Neural progenitor cell (in vitro differentiated cells): Measurements from ENCODE around the gene MUCL3.

Source experiments
- EZH2 ChIP-seq: fragments of 200-600 bp; sonication (generic); IDR thresholded peaks from 2 replicates; pipeline ENCODE4 v1.6.1; 2017; ENCODE audit warnings: antibody characterized with exemption, mild to moderate bottlenecking, moderate library complexity
- TF ChIP-seq, protein P1 (sequence below): fragments of 200-600 bp; sonication (generic); IDR thresholded peaks from 2 replicates; pipeline ENCODE4 v1.5.1; 2017; ENCODE audit warnings: antibody characterized with exemption, mild to moderate bottlenecking

DNA sequence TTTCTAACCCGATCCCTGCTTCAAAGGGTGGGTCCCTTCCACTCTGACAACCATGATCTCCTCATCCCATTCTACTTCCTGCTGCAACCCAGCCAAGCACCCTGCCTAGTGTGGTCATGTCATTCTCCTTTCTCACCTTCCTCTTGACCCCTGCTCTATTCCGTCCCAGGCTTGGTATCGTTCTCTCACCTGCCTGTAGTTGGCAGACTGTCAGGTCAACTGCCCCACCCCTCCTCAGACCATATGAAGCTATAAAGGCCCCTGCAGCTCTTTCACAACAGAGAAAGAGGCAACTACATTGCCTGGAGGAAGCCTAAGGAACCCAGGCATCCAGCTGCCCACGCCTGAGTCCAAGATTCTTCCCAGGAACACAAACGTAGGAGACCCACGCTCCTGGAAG, 42.7 kb downstream of the MUCL3 start, which contains the start of gene MUC21:
- TF ChIP-seq, protein P1, sequence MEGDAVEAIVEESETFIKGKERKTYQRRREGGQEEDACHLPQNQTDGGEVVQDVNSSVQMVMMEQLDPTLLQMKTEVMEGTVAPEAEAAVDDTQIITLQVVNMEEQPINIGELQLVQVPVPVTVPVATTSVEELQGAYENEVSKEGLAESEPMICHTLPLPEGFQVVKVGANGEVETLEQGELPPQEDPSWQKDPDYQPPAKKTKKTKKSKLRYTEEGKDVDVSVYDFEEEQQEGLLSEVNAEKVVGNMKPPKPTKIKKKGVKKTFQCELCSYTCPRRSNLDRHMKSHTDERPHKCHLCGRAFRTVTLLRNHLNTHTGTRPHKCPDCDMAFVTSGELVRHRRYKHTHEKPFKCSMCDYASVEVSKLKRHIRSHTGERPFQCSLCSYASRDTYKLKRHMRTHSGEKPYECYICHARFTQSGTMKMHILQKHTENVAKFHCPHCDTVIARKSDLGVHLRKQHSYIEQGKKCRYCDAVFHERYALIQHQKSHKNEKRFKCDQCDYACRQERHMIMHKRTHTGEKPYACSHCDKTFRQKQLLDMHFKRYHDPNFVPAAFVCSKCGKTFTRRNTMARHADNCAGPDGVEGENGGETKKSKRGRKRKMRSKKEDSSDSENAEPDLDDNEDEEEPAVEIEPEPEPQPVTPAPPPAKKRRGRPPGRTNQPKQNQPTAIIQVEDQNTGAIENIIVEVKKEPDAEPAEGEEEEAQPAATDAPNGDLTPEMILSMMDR = no peak
- no peak for TF ChIP-seq EZH2
